GM18873 (cell line): ENCODE measurements around the gene SLC25A41.
A peak's percentile ranks its signal among the peaks of the same experiment; 100 is the strongest.

ENCODE experiments used
- ATAC-seq: cut with Tn5 transposase; IDR thresholded peaks from one replicate; pipeline ENCODE4 v1.9.1; 2021; ENCODE audit warnings: mild to moderate bottlenecking, moderate library complexity, moderate number of reproducible peaks; ENCODE audit not compliant: unreplicated experiment, low FRiP score

The SLC25A41 gene

GRCh38 chr19:6460099-6460884 lies 26.7 kb upstream of the SLC25A41 start:
- ATAC-seq: peak; percentile 70

- ATAC-seq: peak; percentile 3
Measured at GRCh38 chr19:6459262-6460098, 25.9 kb upstream of the SLC25A41 start, which contains the start of gene SLC25A23. SLC25A23 (minus strand) TSS chr19:6459792; CDS start chr19:6459628, 164 bp downstream.

GRCh38 chr19:6458695-6459261 lies 25.2 kb upstream of the SLC25A41 start:
- no peak for ATAC-seq

- no peak for ATAC-seq
Measured at GRCh38 chr19:6457958-6458694, 24.6 kb upstream of the SLC25A41 start.

GRCh38 chr19:6455924-6456323 lies 22.4 kb upstream of the SLC25A41 start:
- ATAC-seq: no peak

- ATAC-seq: no peak
Measured at GRCh38 chr19:6453951-6454565, 20.5 kb upstream of the SLC25A41 start.

- ATAC-seq: no peak
Measured at GRCh38 chr19:6452899-6453298, 19.3 kb upstream of the SLC25A41 start.

- no peak for ATAC-seq
Measured at GRCh38 chr19:6452223-6452614, 18.7 kb upstream of the SLC25A41 start.

GRCh38 chr19:6451583-6452222 lies 18.1 kb upstream of the SLC25A41 start:
- no peak for ATAC-seq

GRCh38 chr19:6450166-6450565 lies 16.6 kb upstream of the SLC25A41 start:
- no peak for ATAC-seq

GRCh38 chr19:6448045-6448444 lies 14.5 kb upstream of the SLC25A41 start:
- ATAC-seq: no peak

- ATAC-seq: no peak
Measured at GRCh38 chr19:6446452-6446851, 12.9 kb upstream of the SLC25A41 start.

- ATAC-seq: no peak
Measured at GRCh38 chr19:6443986-6444385, 10.4 kb upstream of the SLC25A41 start.

GRCh38 chr19:6442087-6442688 lies 8.6 kb upstream of the SLC25A41 start:
- ATAC-seq: no peak

- no peak for ATAC-seq
Measured at GRCh38 chr19:6440905-6441304, 7.3 kb upstream of the SLC25A41 start.

GRCh38 chr19:6439743-6440142 lies 6.2 kb upstream of the SLC25A41 start:
- no peak for ATAC-seq

- ATAC-seq: no peak
Measured at GRCh38 chr19:6433165-6433564, 398 bp downstream of the SLC25A41 start.

- ATAC-seq: no peak
Measured at GRCh38 chr19:6431891-6432290, 1.7 kb downstream of the SLC25A41 start.
